Measurements from ENCODE around the gene RPTOR.

DNA sequence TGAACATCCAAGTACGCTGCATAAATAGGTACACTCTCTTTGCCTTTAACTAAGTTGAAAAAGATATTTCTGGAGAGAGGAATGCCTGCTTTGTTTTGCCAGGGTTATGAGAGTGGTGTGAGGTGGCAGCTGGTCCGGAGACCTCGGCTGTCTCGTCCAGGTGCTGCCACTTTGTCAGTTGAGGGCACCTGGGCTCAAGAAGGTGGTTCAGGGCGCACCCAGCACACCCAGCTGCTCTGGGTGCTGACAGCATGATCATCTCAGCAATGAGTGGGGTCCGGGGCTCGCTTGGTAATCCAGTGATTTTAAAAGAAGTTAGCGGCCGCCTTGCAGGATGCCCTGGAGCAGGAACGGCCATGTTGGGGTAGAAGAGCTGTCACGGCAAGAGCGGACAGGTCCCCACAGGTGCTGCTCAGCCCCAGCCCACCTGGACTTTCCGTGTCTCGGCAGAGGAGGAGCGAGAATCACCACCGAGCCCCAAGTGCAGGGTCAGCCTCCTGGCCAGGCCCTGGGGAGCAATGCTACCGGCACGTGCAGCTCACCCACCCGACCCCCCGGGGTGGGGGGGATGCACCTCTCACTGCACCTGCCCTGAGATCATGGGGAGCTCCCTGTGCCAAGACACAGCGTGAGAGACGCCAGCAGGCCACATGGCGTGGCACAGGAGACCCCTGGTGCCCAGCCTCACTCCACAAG is 379.6 kb downstream of the RPTOR start:
- TF ChIP-seq MXI1 (conservative IDR thresholded peaks at IDR 0.05; ENCODE audit: poor library complexity, severe bottlenecking) (no peak), EP300 (conservative IDR thresholded peaks at IDR 0.05; ENCODE audit: poor library complexity, severe bottlenecking) (no peak), EZH2 (IDR thresholded peaks at IDR 0.05; ENCODE audit: borderline replicate concordance, insufficient read depth, low read length, poor library complexity, severe bottlenecking) (no peak), POLR2AphosphoS5 (IDR thresholded peaks at IDR 0.05) (no peak), TAF1 (IDR thresholded peaks at IDR 0.05; ENCODE audit: low read depth) (no peak)
- TF ChIP-seq, protein P1, sequence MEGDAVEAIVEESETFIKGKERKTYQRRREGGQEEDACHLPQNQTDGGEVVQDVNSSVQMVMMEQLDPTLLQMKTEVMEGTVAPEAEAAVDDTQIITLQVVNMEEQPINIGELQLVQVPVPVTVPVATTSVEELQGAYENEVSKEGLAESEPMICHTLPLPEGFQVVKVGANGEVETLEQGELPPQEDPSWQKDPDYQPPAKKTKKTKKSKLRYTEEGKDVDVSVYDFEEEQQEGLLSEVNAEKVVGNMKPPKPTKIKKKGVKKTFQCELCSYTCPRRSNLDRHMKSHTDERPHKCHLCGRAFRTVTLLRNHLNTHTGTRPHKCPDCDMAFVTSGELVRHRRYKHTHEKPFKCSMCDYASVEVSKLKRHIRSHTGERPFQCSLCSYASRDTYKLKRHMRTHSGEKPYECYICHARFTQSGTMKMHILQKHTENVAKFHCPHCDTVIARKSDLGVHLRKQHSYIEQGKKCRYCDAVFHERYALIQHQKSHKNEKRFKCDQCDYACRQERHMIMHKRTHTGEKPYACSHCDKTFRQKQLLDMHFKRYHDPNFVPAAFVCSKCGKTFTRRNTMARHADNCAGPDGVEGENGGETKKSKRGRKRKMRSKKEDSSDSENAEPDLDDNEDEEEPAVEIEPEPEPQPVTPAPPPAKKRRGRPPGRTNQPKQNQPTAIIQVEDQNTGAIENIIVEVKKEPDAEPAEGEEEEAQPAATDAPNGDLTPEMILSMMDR (IDR thresholded peaks at IDR 0.05; ENCODE audit: poor library complexity, severe bottlenecking), result no peak
- TF ChIP-seq, protein P2, sequence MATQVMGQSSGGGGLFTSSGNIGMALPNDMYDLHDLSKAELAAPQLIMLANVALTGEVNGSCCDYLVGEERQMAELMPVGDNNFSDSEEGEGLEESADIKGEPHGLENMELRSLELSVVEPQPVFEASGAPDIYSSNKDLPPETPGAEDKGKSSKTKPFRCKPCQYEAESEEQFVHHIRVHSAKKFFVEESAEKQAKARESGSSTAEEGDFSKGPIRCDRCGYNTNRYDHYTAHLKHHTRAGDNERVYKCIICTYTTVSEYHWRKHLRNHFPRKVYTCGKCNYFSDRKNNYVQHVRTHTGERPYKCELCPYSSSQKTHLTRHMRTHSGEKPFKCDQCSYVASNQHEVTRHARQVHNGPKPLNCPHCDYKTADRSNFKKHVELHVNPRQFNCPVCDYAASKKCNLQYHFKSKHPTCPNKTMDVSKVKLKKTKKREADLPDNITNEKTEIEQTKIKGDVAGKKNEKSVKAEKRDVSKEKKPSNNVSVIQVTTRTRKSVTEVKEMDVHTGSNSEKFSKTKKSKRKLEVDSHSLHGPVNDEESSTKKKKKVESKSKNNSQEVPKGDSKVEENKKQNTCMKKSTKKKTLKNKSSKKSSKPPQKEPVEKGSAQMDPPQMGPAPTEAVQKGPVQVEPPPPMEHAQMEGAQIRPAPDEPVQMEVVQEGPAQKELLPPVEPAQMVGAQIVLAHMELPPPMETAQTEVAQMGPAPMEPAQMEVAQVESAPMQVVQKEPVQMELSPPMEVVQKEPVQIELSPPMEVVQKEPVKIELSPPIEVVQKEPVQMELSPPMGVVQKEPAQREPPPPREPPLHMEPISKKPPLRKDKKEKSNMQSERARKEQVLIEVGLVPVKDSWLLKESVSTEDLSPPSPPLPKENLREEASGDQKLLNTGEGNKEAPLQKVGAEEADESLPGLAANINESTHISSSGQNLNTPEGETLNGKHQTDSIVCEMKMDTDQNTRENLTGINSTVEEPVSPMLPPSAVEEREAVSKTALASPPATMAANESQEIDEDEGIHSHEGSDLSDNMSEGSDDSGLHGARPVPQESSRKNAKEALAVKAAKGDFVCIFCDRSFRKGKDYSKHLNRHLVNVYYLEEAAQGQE (IDR thresholded peaks at IDR 0.05; ENCODE audit: borderline replicate concordance), result no peak
